ENCODE measurements around the gene PRELID3B.

DNA sequence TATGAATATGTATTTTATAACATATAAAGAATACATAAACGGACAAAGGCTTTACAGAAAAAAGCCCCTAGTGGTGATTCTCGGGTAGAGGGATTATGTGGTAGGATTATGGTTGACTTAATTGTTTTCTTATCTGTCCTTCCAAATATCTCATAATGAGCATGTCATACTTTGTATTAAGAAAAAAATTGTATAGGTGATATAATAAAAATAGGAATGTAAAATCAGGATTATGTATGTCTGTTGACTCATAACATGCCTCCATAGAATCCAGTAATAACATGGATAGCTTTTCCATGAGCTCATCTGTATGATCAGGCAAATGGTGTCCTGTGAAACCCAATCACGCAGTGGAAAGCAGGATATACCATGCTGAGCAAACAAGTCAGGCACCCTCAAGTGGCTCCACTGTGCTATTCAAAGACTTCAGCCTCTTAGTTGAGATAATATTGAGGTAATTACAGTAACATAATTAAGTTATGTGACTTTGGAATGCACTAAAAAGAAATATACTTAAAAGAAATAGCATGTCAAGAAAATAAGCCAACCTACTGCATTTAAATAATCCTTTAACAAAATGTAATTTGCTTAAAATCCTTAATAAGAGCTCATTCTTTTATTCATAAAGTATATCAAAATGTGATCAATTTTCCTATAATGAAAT, 39.6 kb upstream of the PRELID3B start:
- TF ChIP-seq EZH2phosphoT487 (IDR thresholded peaks at IDR 0.05; ENCODE audit: borderline replicate concordance, low read length), result no peak
- no peak for TF ChIP-seq EZH2 (IDR thresholded peaks at IDR 0.05; ENCODE audit: low read length, unreplicated experiment)
